H1 (cell line): ENCODE data around the gene TOP3A. TPM values are rescaled to one million over a fixed set of nuclear protein-coding genes. Genes with fewer than 3 reads are reported as not detected.

ENCODE experiments used
- BRCA1 ChIP-seq: IDR thresholded peaks from 2 replicates; pipeline ENCODE4 v1.6.1; 2012; ENCODE audit warnings: low read depth, low read length, improper control_type of control experiment
- CHD1 ChIP-seq: IDR thresholded peaks from 2 replicates; pipeline ENCODE4 v1.6.1; 2012; ENCODE audit warnings: low read depth, low read length, improper control_type of control experiment
- CHD2 ChIP-seq: IDR thresholded peaks from 2 replicates; pipeline ENCODE4 v1.6.1; 2012; ENCODE audit warnings: low read length, improper control_type of control experiment
- CTBP2 ChIP-seq: IDR thresholded peaks from 2 replicates; pipeline ENCODE4 v1.7.0; 2011; ENCODE audit warnings: borderline replicate concordance, mild to moderate bottlenecking, moderate library complexity, mixed read lengths, low read length; ENCODE audit not compliant: insufficient read depth, insufficient read length
- EGR1 ChIP-seq: IDR thresholded peaks from 2 replicates; pipeline ENCODE4 v1.6.1; 2011; ENCODE audit warnings: low read depth, low read length, borderline replicate concordance
- EZH2 ChIP-seq: fragments of 200-600 bp; sonication (generic); IDR thresholded peaks from 2 replicates; pipeline ENCODE4 v1.7.1; 2012; ENCODE audit warnings: low read depth, mild to moderate bottlenecking, moderate library complexity, low read length, inconsistent platforms; ENCODE audit not compliant: severe bottlenecking
- JUN ChIP-seq: IDR thresholded peaks from 2 replicates; pipeline ENCODE4 v1.6.1; 2011; ENCODE audit warnings: low read depth, mild to moderate bottlenecking, improper control_type of control experiment, low read length
- NRF1 ChIP-seq: IDR thresholded peaks from 2 replicates; pipeline ENCODE4 v1.6.1; 2011; ENCODE audit warnings: mild to moderate bottlenecking, low read depth, low read length, improper control_type of control experiment
- POLR2AphosphoS5 ChIP-seq: IDR thresholded peaks from 2 replicates; pipeline ENCODE4 v1.6.1; 2011; ENCODE audit warnings: low read depth, low read length
- RAD21 ChIP-seq, 2 experiments: IDR thresholded peaks in 1 of 2; conservative IDR thresholded peaks in 1 of 2; 2 replicates each; pipeline ENCODE4 v1.6.1; 2011; ENCODE audit warnings: low read depth in 2 of 2, low read length in 2 of 2, improper control_type of control experiment in 1 of 2, inconsistent platforms in 1 of 2, mild to moderate bottlenecking in 1 of 2, moderate library complexity in 1 of 2
- SIRT6 ChIP-seq: IDR thresholded peaks from one replicate; pipeline ENCODE4 v1.7.1; 2012; ENCODE audit warnings: low read length, inconsistent platforms
- SP1 ChIP-seq: IDR thresholded peaks from 2 replicates; pipeline ENCODE4 v1.6.1; 2011; ENCODE audit warnings: low read depth, low read length
- SP4 ChIP-seq: IDR thresholded peaks from 2 replicates; pipeline ENCODE4 v1.6.1; 2012; ENCODE audit warnings: low read length, inconsistent platforms
- SUZ12 ChIP-seq: fragments of 200-600 bp; sonication (generic); IDR thresholded peaks from 2 replicates; pipeline ENCODE4 v1.6.1; 2012; ENCODE audit warnings: mild to moderate bottlenecking, inconsistent platforms, low read length, moderate library complexity, mixed read lengths
- TBP ChIP-seq: IDR thresholded peaks from 2 replicates; pipeline ENCODE4 v1.6.1; 2011; ENCODE audit warnings: low read depth, low read length, improper control_type of control experiment
- YY1 ChIP-seq: IDR thresholded peaks from 2 replicates; pipeline ENCODE4 v1.6.1; 2011; ENCODE audit warnings: low read depth, mild to moderate bottlenecking, low read length
- ZNF274 ChIP-seq: IDR thresholded peaks from 2 replicates; pipeline ENCODE4 v1.7.0; 2012; ENCODE audit warnings: low read length, borderline replicate concordance; ENCODE audit errors: extremely low read depth
- polyA plus RNA-seq, 7 experiments: library from polyadenylated mRNA; depleted of rRNA in 3 of 7; stranded (reverse) in 5 of 7; unstranded in 2 of 7; fragments of >200 nt in 5 of 7; fragments of 200-250 nt in 2 of 7; gene quantifications; 1 replicate in 5 of 7; 2 replicates in 1 of 7; 4 replicates in 1 of 7; pipeline versions ENCODE4 v1.2.1 to v1.2.3, GENCODE V29; 2011 to 2013; ENCODE audit warnings: missing spikeins in 2 of 7, mixed read lengths in 2 of 7
- total RNA-seq: library from RNA; stranded (reverse); fragmentation: NEBNext Ultra II Directional; extraction: Animal tissue kit (Norgen Biotek cat#: 25700); gene quantifications from 2 replicates; pipeline ENCODE4 v1.2.1, GENCODE V29; 2021
- TF ChIP-seq, protein P1 (sequence below): IDR thresholded peaks from 2 replicates; pipeline ENCODE4 v1.6.1; 2011; ENCODE audit warnings: low read depth, mild to moderate bottlenecking, low read length; ENCODE audit not compliant: insufficient read depth

The TOP3A gene
- total and polyA plus RNA-seq, 2 of the 8 experiments (the other 6 are each of a cell fraction or from before 2014, with no cell fraction given) = 23.4 to 54.3 TPM

DNA sequence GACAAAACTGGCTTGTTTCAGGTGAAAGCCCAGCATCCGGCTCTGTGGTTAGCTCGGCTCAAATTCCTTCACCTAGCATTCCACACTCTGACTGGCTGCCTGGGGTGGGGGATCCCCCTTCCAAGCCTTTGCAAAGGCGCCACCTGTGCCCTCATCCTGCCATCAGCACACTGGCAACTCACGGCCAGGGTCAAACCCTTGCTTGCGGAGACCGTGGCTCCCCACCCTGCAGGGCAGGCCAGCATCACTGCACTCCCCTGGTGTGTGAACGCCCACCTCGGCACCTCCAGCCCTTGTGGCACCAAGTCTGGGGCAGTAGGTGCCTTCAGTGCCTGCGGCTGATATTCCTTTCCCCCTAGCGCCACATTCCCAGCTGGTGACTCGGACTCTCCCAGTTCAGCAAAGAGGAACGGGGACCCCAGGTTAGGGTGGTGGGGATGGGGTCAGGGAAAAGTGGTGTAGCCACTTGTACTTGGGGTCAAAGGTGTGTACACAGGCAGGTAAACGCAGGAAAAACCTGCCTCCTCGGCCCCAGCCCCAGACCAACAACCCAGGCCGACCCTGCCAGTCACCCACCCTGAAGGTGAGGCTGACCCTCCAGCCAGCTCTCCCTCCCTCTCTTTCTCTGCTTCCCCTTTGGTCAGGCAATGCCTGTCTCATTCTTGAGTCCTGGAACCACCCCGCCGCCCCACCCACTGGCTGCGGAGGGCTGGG, 57.4 kb downstream of the TOP3A start (continued):
- TF ChIP-seq ZNF274 (no peak), SUZ12 (no peak), BRCA1 (no peak), SP4 (no peak), EZH2 (no peak), TBP (no peak), POLR2AphosphoS5 (peak; percentile 62), CHD1 (no peak), JUN (no peak), SP1 (peak; percentile 61; the same call in 1 of the 2 replicates), RAD21 (IDR thresholded peaks at IDR 0.05 in 1 of 2, conservative IDR thresholded peaks at IDR 0.05 in 1 of 2; ENCODE audit: low read depth in 2 of 2, low read length in 2 of 2) (no peak), CHD2 (no peak), CTBP2 (peak; percentile 15), NRF1 (no peak), YY1 (peak; percentile 8; the same call in 1 of the 2 replicates), SIRT6 (no peak), EGR1 (no peak)
- TF ChIP-seq, protein P1, sequence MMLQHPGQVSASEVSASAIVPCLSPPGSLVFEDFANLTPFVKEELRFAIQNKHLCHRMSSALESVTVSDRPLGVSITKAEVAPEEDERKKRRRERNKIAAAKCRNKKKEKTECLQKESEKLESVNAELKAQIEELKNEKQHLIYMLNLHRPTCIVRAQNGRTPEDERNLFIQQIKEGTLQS = no peak
